Karpas-422 (cell line): ENCODE results near the gene TMEM81. TPM values are rescaled to one million over a fixed set of nuclear protein-coding genes. Genes with fewer than 3 reads are reported as not detected.

ENCODE experiments used
- DNase-seq: peaks from one replicate; pipeline ENCODE4 v3.0.0-alpha.2; 2015
- H2AFZ ChIP-seq: fragments of 200-600 bp; sonication (generic); 2 replicates; pipeline ENCODE4 v1.6.1; 2014; ENCODE audit warnings: antibody characterized with exemption, low read length, mixed read lengths
- H3K27ac ChIP-seq: fragments of 200-600 bp; sonication (generic); 2 replicates; pipeline ENCODE4 v1.5.1; 2014; ENCODE audit warnings: mild to moderate bottlenecking, low read length, moderate library complexity
- H3K27me3 ChIP-seq: fragments of 200-600 bp; sonication (generic); 2 replicates; pipeline ENCODE4 v1.6.1; 2014; ENCODE audit warnings: low read length, mixed read lengths
- H3K36me3 ChIP-seq: fragments of 200-600 bp; sonication (generic); 2 replicates; pipeline ENCODE4 v1.6.1; 2014; ENCODE audit warnings: low read length, mixed read lengths; ENCODE audit not compliant: insufficient read depth
- H3K4me1 ChIP-seq: fragments of 200-600 bp; sonication (generic); 2 replicates; pipeline ENCODE4 v1.6.1; 2014; ENCODE audit warnings: mild to moderate bottlenecking, low read length, mixed read lengths
- H3K4me2 ChIP-seq: fragments of 200-600 bp; sonication (generic); 2 replicates; pipeline ENCODE4 v1.6.1; 2014; ENCODE audit warnings: low read length, low read depth, mild to moderate bottlenecking; ENCODE audit not compliant: poor library complexity, severe bottlenecking
- H3K4me3 ChIP-seq: fragments of 200-600 bp; sonication (generic); 2 replicates; pipeline ENCODE4 v1.5.1; 2014; ENCODE audit warnings: mild to moderate bottlenecking, antibody characterized with exemption, low read length, mixed read lengths
- H3K79me2 ChIP-seq: fragments of 200-600 bp; sonication (generic); 2 replicates; pipeline ENCODE4 v1.6.1; 2014; ENCODE audit warnings: mild to moderate bottlenecking, low read length, mixed read lengths
- H3K9ac ChIP-seq: fragments of 200-600 bp; sonication (generic); 2 replicates; pipeline ENCODE4 v1.6.0; 2014; ENCODE audit warnings: low read length
- H3K9me2 ChIP-seq: fragments of 200-600 bp; sonication (generic), shearing (Covaris generic); replicated peaks from 2 replicates; pipeline ENCODE4 v1.6.0; 2014; ENCODE audit warnings: mild to moderate bottlenecking, low read length, moderate library complexity; ENCODE audit not compliant: insufficient read depth
- H3K9me3 ChIP-seq: fragments of 300-700, 200-600 bp; sonication (generic); 2 replicates; pipeline ENCODE4 v1.6.1; 2014; ENCODE audit warnings: low read length, mixed read lengths
- H4K20me1 ChIP-seq: fragments of 200-600 bp; sonication (generic); 2 replicates; pipeline ENCODE4 v1.6.1; 2014; ENCODE audit warnings: mild to moderate bottlenecking, antibody characterized with exemption, low read length, low read depth; ENCODE audit not compliant: insufficient read depth
- total RNA-seq: library from RNA; depleted of rRNA; stranded (reverse); fragments of >200 nt; shearing (Covaris generic); gene quantifications from 2 replicates; pipeline ENCODE4 v1.2.3, GENCODE V29; 2014; ENCODE audit warnings: low replicate concordance

Gene TMEM81
- total RNA-seq, 1 experiment from 2014 or later = 1.7 TPM

- H3K4me1 ChIP-seq = no peaks in the 10 kb centered on the region
- no peaks in the 10 kb centered on the region for H3K9me2 ChIP-seq
- H3K4me2 ChIP-seq = no peak overlapping the region
- DNase-seq = no peak
- no peaks in the 10 kb centered on the region for H3K9me3 ChIP-seq
- no peak overlapping the region for H3K4me3 ChIP-seq
- no peak overlapping the region for H2AFZ ChIP-seq
- no peaks in the 10 kb centered on the region for H3K79me2 ChIP-seq
- peaks cover 42% of the 10 kb centered on the region; the same call in 1 of the 2 replicates for H3K36me3 ChIP-seq
- H3K9ac ChIP-seq = no peak overlapping the region
- H3K27ac ChIP-seq = no peak overlapping the region
- no peaks in the 10 kb centered on the region for H3K27me3 ChIP-seq
- H4K20me1 ChIP-seq = no peaks in the 10 kb centered on the region
Measured at GRCh38 chr1:205095422-205095821, 11.2 kb upstream of the TMEM81 start.

- H3K79me2 ChIP-seq = no peaks in the 10 kb centered on the region
- H3K9me2 ChIP-seq = no peaks in the 10 kb centered on the region
- H3K4me3 ChIP-seq = no peak overlapping the region
- H3K9ac ChIP-seq = no peak overlapping the region
- H3K9me3 ChIP-seq = no peaks in the 10 kb centered on the region
- no peak overlapping the region for H2AFZ ChIP-seq
- DNase-seq = peak; percentile 16
- H3K4me1 ChIP-seq = no peaks in the 10 kb centered on the region
- no peaks in the 10 kb centered on the region for H4K20me1 ChIP-seq
- no peaks in the 10 kb centered on the region for H3K27me3 ChIP-seq
- no peak overlapping the region for H3K27ac ChIP-seq
- no peak overlapping the region for H3K4me2 ChIP-seq
- peaks cover 15% of the 10 kb centered on the region; the same call in 1 of the 2 replicates for H3K36me3 ChIP-seq
Measured at GRCh38 chr1:205091043-205091740, 6.9 kb upstream of the TMEM81 start.

- Histone ChIP-seq H4K20me1 (no peaks in the 10 kb centered on the region), H3K9me3 (no peaks in the 10 kb centered on the region), H3K36me3 (peaks cover 9% of the 10 kb centered on the region; the same call in 1 of the 2 replicates), H3K4me2 (no peak overlapping the region), H2AFZ (no peak overlapping the region), H3K4me1 (no peaks in the 10 kb centered on the region), H3K27me3 (no peaks in the 10 kb centered on the region), H3K27ac (no peak overlapping the region), H3K4me3 (no peak overlapping the region), H3K79me2 (no peaks in the 10 kb centered on the region), H3K9ac (no peak overlapping the region), H3K9me2 (no peaks in the 10 kb centered on the region)
- DNase-seq = peak; percentile 19
Measured at GRCh38 chr1:205088341-205088740, 4.1 kb upstream of the TMEM81 start.

GRCh38 chr1:205082431-205082830 is 1.8 kb downstream of the TMEM81 start:
- no peaks in the 10 kb centered on the region for H3K27me3 ChIP-seq
- H3K27ac ChIP-seq = no peak overlapping the region
- no peak overlapping the region for H3K4me2 ChIP-seq
- H3K9me2 ChIP-seq = no peaks in the 10 kb centered on the region
- H4K20me1 ChIP-seq = no peaks in the 10 kb centered on the region
- no peak overlapping the region for H3K4me3 ChIP-seq
- H2AFZ ChIP-seq = no peak overlapping the region
- peak; percentile 9 for DNase-seq
- H3K9me3 ChIP-seq = no peaks in the 10 kb centered on the region
- H3K36me3 ChIP-seq = no peaks in the 10 kb centered on the region; the same call in 1 of the 2 replicates
- H3K79me2 ChIP-seq = no peaks in the 10 kb centered on the region
- no peak overlapping the region for H3K9ac ChIP-seq
- H3K4me1 ChIP-seq = no peaks in the 10 kb centered on the region

- Histone ChIP-seq H3K27ac (no peak overlapping the region), H3K9me3 (no peaks in the 10 kb centered on the region)
Measured at GRCh38 chr1:205077934-205078311, 6.3 kb downstream of the TMEM81 start.

GRCh38 chr1:205077158-205077933 is 6.9 kb downstream of the TMEM81 start:
- H3K9me2 ChIP-seq = no peaks in the 10 kb centered on the region
- H3K27ac ChIP-seq = no peak overlapping the region
- no peaks in the 10 kb centered on the region for H3K79me2 ChIP-seq
- DNase-seq = no peak
- no peak overlapping the region for H3K4me2 ChIP-seq
- no peak overlapping the region for H3K4me3 ChIP-seq
- no peak overlapping the region for H3K9ac ChIP-seq
- H3K4me1 ChIP-seq = no peaks in the 10 kb centered on the region
- H2AFZ ChIP-seq = no peak overlapping the region
- no peaks in the 10 kb centered on the region for H3K9me3 ChIP-seq
- no peaks in the 10 kb centered on the region for H3K36me3 ChIP-seq
- H4K20me1 ChIP-seq = no peaks in the 10 kb centered on the region
- no peaks in the 10 kb centered on the region for H3K27me3 ChIP-seq

More at GRCh38 chr1:205077934-205078311, 6.3 kb downstream of the TMEM81 start:
- no peak overlapping the region for H2AFZ ChIP-seq
- H3K4me3 ChIP-seq = no peak overlapping the region
- no peaks in the 10 kb centered on the region for H3K27me3 ChIP-seq
- DNase-seq = no peak
- H3K36me3 ChIP-seq = no peaks in the 10 kb centered on the region
- H3K79me2 ChIP-seq = no peaks in the 10 kb centered on the region
- H3K9ac ChIP-seq = no peak overlapping the region
- H3K4me2 ChIP-seq = no peak overlapping the region
- H3K4me1 ChIP-seq = no peaks in the 10 kb centered on the region
- H4K20me1 ChIP-seq = no peaks in the 10 kb centered on the region
- H3K9me2 ChIP-seq = no peaks in the 10 kb centered on the region

GRCh38 chr1:205076245-205076761 is 8.0 kb downstream of the TMEM81 start:
- no peaks in the 10 kb centered on the region for H3K27me3 ChIP-seq
- no peak overlapping the region for H3K27ac ChIP-seq
- H3K4me3 ChIP-seq = no peak overlapping the region
- H3K4me2 ChIP-seq = no peak overlapping the region
- no peaks in the 10 kb centered on the region for H3K4me1 ChIP-seq
- no peaks in the 10 kb centered on the region for H3K9me3 ChIP-seq
- H3K9ac ChIP-seq = no peak overlapping the region
- no peak for DNase-seq
- H3K9me2 ChIP-seq = no peaks in the 10 kb centered on the region
- no peaks in the 10 kb centered on the region for H3K79me2 ChIP-seq
- no peak overlapping the region for H2AFZ ChIP-seq
- no peaks in the 10 kb centered on the region for H4K20me1 ChIP-seq
- H3K36me3 ChIP-seq = no peaks in the 10 kb centered on the region

GRCh38 chr1:205075642-205076155 is 8.6 kb downstream of the TMEM81 start:
- H3K36me3 ChIP-seq = no peaks in the 10 kb centered on the region
- H3K9me2 ChIP-seq = no peaks in the 10 kb centered on the region
- H3K27ac ChIP-seq = no peak overlapping the region
- no peak overlapping the region for H3K9ac ChIP-seq
- no peak overlapping the region for H2AFZ ChIP-seq
- H3K9me3 ChIP-seq = no peaks in the 10 kb centered on the region
- H3K79me2 ChIP-seq = no peaks in the 10 kb centered on the region
- H3K27me3 ChIP-seq = no peaks in the 10 kb centered on the region
- DNase-seq = no peak
- H3K4me3 ChIP-seq = no peak overlapping the region
- no peaks in the 10 kb centered on the region for H3K4me1 ChIP-seq
- no peaks in the 10 kb centered on the region for H4K20me1 ChIP-seq
- no peak overlapping the region for H3K4me2 ChIP-seq
